Gastroesophageal sphincter (tissue), 4 donors: Measurements from ENCODE around the gene SPATA9. TPM values are rescaled to one million over a fixed set of nuclear protein-coding genes. Genes with fewer than 3 reads are reported as not detected.

Experiments used
- ATAC-seq: fragments of 150-250 bp; one replicate; pipeline ENCODE4 v1.9.1; 2016; ENCODE audit warnings: mild to moderate bottlenecking, moderate library complexity
- H3K27ac ChIP-seq, 4 donors: fragments of 200-600 bp; sonication (generic) in 3 of 4; 1 replicate in 3 of 4; 2 replicates in 1 of 4; pipeline ENCODE4 v1.5.1; 2016 to 2019
- H3K27me3 ChIP-seq: fragments of 200-600 bp; sonication (generic); one replicate; pipeline ENCODE4 v1.5.1; 2019
- H3K36me3 ChIP-seq, 2 donors: fragments of 200-600 bp; sonication (generic); one replicate each; pipeline ENCODE4 v1.5.1; 2019; ENCODE audit warnings: control low read depth in 1 of 2
- H3K4me1 ChIP-seq, 3 donors: fragments of 200-600 bp; sonication (generic); 1 replicate in 2 of 3; 2 replicates in 1 of 3; pipeline ENCODE4 v1.5.1; 2016 to 2019; ENCODE audit warnings: control low read depth in 2 of 3
- H3K4me3 ChIP-seq, 2 donors: fragments of 200-600 bp; sonication (generic); one replicate each; pipeline ENCODE4 v1.5.1; 2019; ENCODE audit warnings: mild to moderate bottlenecking in 1 of 2, moderate library complexity in 1 of 2
- H3K9me3 ChIP-seq, 3 donors: fragments of 200-600 bp; sonication (generic); one replicate each; pipeline ENCODE4 v1.5.1; 2017 to 2019; ENCODE audit warnings: control low read depth in 2 of 3
- EP300 ChIP-seq: sonication (generic); formaldehyde crosslinking; IDR thresholded peaks from one replicate; pipeline ENCODE4 v1.6.1; 2017; ENCODE audit warnings: antibody characterized with exemption, mild to moderate bottlenecking
- POLR2A ChIP-seq, 2 donors: fragments of 450-650 bp; IDR thresholded peaks; one replicate each; pipeline ENCODE4 v1.6.1; 2017; ENCODE audit warnings: antibody characterized with exemption in 2 of 2, mild to moderate bottlenecking in 2 of 2, moderate library complexity in 1 of 2
- POLR2AphosphoS5 ChIP-seq: sonication (generic); formaldehyde crosslinking; IDR thresholded peaks from one replicate; pipeline ENCODE4 v1.6.1; 2017; ENCODE audit warnings: antibody characterized with exemption
- WGBS, 2 donors: methylation state at CpG; one replicate each; pipeline ENCODE4 v1.1.5; 2018; ENCODE audit warnings: low coverage in 1 of 2; 5-methylcytosine and 5-hydroxymethylcytosine counted together
- total RNA-seq, 4 donors: library from RNA; depleted of rRNA; stranded (reverse); fragments of >200 nt; gene quantifications; one replicate each; pipeline ENCODE4 v1.1.0, GENCODE V29; 2016
- TF ChIP-seq, protein P1 (sequence below), 4 experiments: fragments of 200-600 bp in 2 of 4; fragments of 450-650 bp in 2 of 4; sonication (generic) in 1 of 4; IDR thresholded peaks; one replicate each; pipeline ENCODE4 v1.5.1; 2017 to 2019; ENCODE audit warnings: antibody characterized with exemption in 4 of 4, mild to moderate bottlenecking in 2 of 4, moderate library complexity in 2 of 4

The SPATA9 gene
- total RNA-seq, 4 donors from 2014 or later: 0.27 TPM; not detected in 3

GRCh38 chr5:95686651-95687050 is 3.9 kb upstream of the SPATA9 start:
- H3K27me3 ChIP-seq: no peaks in the 10 kb centered on the region
- ATAC-seq: no peak
- no peak overlapping the region for H3K4me3 ChIP-seq
- no peaks in the 10 kb centered on the region for H3K36me3 ChIP-seq
- TF ChIP-seq POLR2AphosphoS5 (no peak), EP300 (no peak), POLR2A (IDR thresholded peaks at IDR 0.05) (no peak)
- TF ChIP-seq, protein P1, sequence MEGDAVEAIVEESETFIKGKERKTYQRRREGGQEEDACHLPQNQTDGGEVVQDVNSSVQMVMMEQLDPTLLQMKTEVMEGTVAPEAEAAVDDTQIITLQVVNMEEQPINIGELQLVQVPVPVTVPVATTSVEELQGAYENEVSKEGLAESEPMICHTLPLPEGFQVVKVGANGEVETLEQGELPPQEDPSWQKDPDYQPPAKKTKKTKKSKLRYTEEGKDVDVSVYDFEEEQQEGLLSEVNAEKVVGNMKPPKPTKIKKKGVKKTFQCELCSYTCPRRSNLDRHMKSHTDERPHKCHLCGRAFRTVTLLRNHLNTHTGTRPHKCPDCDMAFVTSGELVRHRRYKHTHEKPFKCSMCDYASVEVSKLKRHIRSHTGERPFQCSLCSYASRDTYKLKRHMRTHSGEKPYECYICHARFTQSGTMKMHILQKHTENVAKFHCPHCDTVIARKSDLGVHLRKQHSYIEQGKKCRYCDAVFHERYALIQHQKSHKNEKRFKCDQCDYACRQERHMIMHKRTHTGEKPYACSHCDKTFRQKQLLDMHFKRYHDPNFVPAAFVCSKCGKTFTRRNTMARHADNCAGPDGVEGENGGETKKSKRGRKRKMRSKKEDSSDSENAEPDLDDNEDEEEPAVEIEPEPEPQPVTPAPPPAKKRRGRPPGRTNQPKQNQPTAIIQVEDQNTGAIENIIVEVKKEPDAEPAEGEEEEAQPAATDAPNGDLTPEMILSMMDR (IDR thresholded peaks at IDR 0.05): no peak
- H3K9me3 ChIP-seq: no peaks in the 10 kb centered on the region
- 83 to 100% methylated on average over 1 to 2 of the region's 2 CpGs for WGBS, 2 donors
- H3K4me1 ChIP-seq: no peaks in the 10 kb centered on the region
- H3K27ac ChIP-seq: no peak overlapping the region

- H3K27me3 ChIP-seq: no peaks in the 10 kb centered on the region
- no peaks in the 10 kb centered on the region for H3K36me3 ChIP-seq
- no peaks in the 10 kb centered on the region for H3K9me3 ChIP-seq
- H3K4me1 ChIP-seq: no peaks in the 10 kb centered on the region
- WGBS, 2 donors: 78 to 82% methylated on average over 2 of the region's 2 CpGs
- no peak overlapping the region for H3K4me3 ChIP-seq
- TF ChIP-seq, protein P1 (IDR thresholded peaks at IDR 0.05): no peak
- TF ChIP-seq POLR2AphosphoS5: no peak
- ATAC-seq: no peak
- no peak overlapping the region for H3K27ac ChIP-seq
Observed at GRCh38 chr5:95684361-95684760, 1.6 kb upstream of the SPATA9 start.

DNA sequence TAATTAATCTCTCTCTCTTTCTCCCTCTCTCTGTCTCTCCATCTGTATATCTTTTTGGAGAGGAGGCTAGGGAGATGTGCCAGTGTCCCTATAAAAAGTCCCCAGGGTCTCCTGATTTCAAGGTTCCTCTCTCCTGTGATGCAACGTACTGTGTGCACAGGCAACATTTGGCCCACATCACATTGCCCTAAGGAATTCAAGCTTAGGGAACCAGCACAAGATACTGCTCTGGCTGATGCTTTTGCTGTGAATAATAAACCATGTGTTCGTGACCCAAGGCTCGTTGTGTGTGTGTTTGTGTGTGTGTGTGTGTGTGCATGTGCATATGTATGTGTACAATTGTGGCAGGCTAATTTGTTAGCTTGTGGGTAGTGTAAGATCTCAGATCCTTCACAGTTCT is 9.7 kb downstream of the SPATA9 start:
- no peak overlapping the region for H3K4me3 ChIP-seq
- H3K27me3 ChIP-seq: no peaks in the 10 kb centered on the region

DNA sequence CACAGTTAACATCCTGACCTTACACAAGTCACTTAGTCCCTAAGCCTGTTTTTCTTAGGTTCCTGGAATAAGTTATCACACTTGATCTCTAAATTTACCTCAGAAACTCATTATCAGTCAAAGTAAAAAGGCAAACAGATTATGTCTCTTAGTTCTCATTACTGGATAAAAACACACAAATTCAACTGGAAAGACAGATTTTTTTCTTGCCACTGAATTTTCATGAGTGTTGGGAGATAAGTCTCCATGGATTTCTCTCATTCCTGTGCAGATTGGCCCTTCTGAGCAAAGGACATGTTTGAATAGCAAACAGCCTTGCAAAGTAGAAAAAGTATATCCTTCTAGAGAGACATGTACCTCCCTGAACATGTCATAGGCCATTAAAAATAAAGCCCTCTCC is 10.2 kb downstream of the SPATA9 start:
- peaks cover 3 to 23% (median 13%) of the 10 kb centered on the region in 3 donors for H3K4me1 ChIP-seq
- no peak for TF ChIP-seq POLR2AphosphoS5
- no peak for TF ChIP-seq EP300
- TF ChIP-seq, protein P1 (IDR thresholded peaks at IDR 0.05): no peak
- no peak for TF ChIP-seq POLR2A (IDR thresholded peaks at IDR 0.05)
- no peak overlapping the region for H3K27ac ChIP-seq
- H3K36me3 ChIP-seq: no peaks in the 10 kb centered on the region
- H3K9me3 ChIP-seq: no peaks in the 10 kb centered on the region
- H3K4me3 ChIP-seq: no peak overlapping the region
- ATAC-seq: no peak
- H3K27me3 ChIP-seq: no peaks in the 10 kb centered on the region

More for the DNA sequence above, 9.7 kb downstream of the SPATA9 start:
- peak; percentile 42 for ATAC-seq
- no peak overlapping the region for H3K27ac ChIP-seq
- TF ChIP-seq, protein P1 (IDR thresholded peaks at IDR 0.05): no peak
- TF ChIP-seq EP300 (no peak), POLR2AphosphoS5 (no peak), POLR2A (IDR thresholded peaks at IDR 0.05) (no peak)
- H3K36me3 ChIP-seq: no peaks in the 10 kb centered on the region
- peaks cover 3 to 23% (median 13%) of the 10 kb centered on the region in 3 donors for H3K4me1 ChIP-seq
- WGBS, 2 donors: 41 to 57% methylated on average over 2 of the region's 3 CpGs
- no peaks in the 10 kb centered on the region for H3K9me3 ChIP-seq

- no peak for ATAC-seq
- no peak overlapping the region for H3K4me3 ChIP-seq
- H3K9me3 ChIP-seq: no peaks in the 10 kb centered on the region
- TF ChIP-seq EP300 (no peak), POLR2A (IDR thresholded peaks at IDR 0.05) (no peak), POLR2AphosphoS5 (no peak)
- TF ChIP-seq, protein P1 (IDR thresholded peaks at IDR 0.05): no peak
- no peaks in the 10 kb centered on the region for H3K36me3 ChIP-seq
- H3K27me3 ChIP-seq: no peaks in the 10 kb centered on the region
- H3K4me1 ChIP-seq: peaks cover 3 to 23% (median 13%) of the 10 kb centered on the region in 3 donors
- WGBS, 2 donors: 67% methylated on average over 1 of the region's 1 CpG; no CpG with 5 or more reads in 1 of the 2 donors
- H3K27ac ChIP-seq: no peak overlapping the region
Observed at GRCh38 chr5:95671826-95672225, 11.0 kb downstream of the SPATA9 start.
